ENCODE results near the gene BBS10. TPM values are rescaled to one million over a fixed set of nuclear protein-coding genes. Genes with fewer than 3 reads are reported as not detected.
A peak's percentile ranks its signal among the peaks of the same experiment; 100 is the strongest.

Gene BBS10
- total and polyA plus RNA-seq, 9 of the 15 experiments (the other 6 are each of a cell fraction or from before 2014, with no cell fraction given): 2.3 to 14.9 (median 5.9) TPM

GRCh38 chr12:76391461-76391860 is 43.2 kb upstream of the BBS10 start:
- POLR2A ChIA-PET: no interaction called here
- no TSS peak for BruUV-seq (replicated peaks)
- Histone ChIP-seq H3K9ac (ENCODE audit: insufficient read depth in 1 of 2, low read depth in 2 of 2, low read length in 2 of 2) (no peak overlapping the region), H3K9me3 (replicated peaks; ENCODE audit: control insufficient read depth, insufficient read depth, low read depth, low read length) (no peaks in the 10 kb centered on the region), H3K4me1 (replicated peaks in 1 of 2; ENCODE audit: control insufficient read depth in 2 of 2, insufficient read depth in 2 of 2, low read length in 2 of 2) (no peaks in the 10 kb centered on the region), H3K9me1 (ENCODE audit: control insufficient read depth, insufficient read depth, low read length) (no peaks in the 10 kb centered on the region), H3K4me3 (no peak overlapping the region), H3K27me3 (ENCODE audit: control insufficient read depth in 2 of 2, insufficient read depth in 2 of 2, low read length in 2 of 2) (no peaks in the 10 kb centered on the region), H4K20me1 (replicated peaks; ENCODE audit: control insufficient read depth, insufficient read depth, low read length) (no peaks in the 10 kb centered on the region), H3K79me2 (ENCODE audit: control insufficient read depth, insufficient read depth, low read length) (no peaks in the 10 kb centered on the region), H3K27ac (ENCODE audit: extremely low read depth, low read depth, low read length) (no peak overlapping the region), H2AFZ (ENCODE audit: low read depth, low read length) (no peak overlapping the region), H3K36me3 (ENCODE audit: control insufficient read depth, insufficient read depth, low read length) (peaks cover 53% of the 10 kb centered on the region), H3K4me2 (ENCODE audit: insufficient read depth, low read length) (no peak overlapping the region)
- CTCF ChIA-PET (ENCODE audit: low intra/inter-chr PET ratio): no interaction called here
- ATAC-seq (peak; percentile 26; the same call in 1 of the 3 replicates), DNase-seq (ENCODE audit: extremely low read depth in 1 of 4, low spot score in 3 of 4) (no peak), FAIRE-seq (no peak)
- in situ Hi-C loops (cut with MboI) (no loop called here), intact Hi-C loops (cut with micrococcal nuclease) (no loop called here)
- TF ChIP-seq ASH1L (IDR thresholded peaks at IDR 0.05; ENCODE audit: borderline replicate concordance, low read depth, partially characterized antibody) (no peak), FOXO4 (CRISPR knock-in tag; IDR thresholded peaks at IDR 0.05) (no peak), BMI1 (IDR thresholded peaks at IDR 0.05; ENCODE audit: low read length) (no peak), ZNF699 (CRISPR knock-in tag; IDR thresholded peaks at IDR 0.05; ENCODE audit: insufficient replicate concordance) (no peak), PRPF4 (IDR thresholded peaks at IDR 0.05; ENCODE audit: insufficient read depth, low read depth, low read length, poor library complexity, severe bottlenecking) (no peak), CBFA2T2 (conservative IDR thresholded peaks at IDR 0.05) (no peak)
- 30% methylated on average over 1 of the region's 1 CpG for WGBS (ENCODE audit: insufficient coverage, low coverage, missing lambda C conversion rate)
